HEK293T (cell line): Measurements from ENCODE around the gene FBP1.

Source experiments
- CTCF ChIA-PET: fragments of 350-600 bp; formaldehyde crosslinking; extraction: SDS; loops from one replicate; lab custom pipeline; 2021; ENCODE audit warnings: antibody characterized with exemption, inconsistent platforms; lab: Yijun Ruan, JAX
- POLR2A ChIA-PET: fragments of 350-600 bp; formaldehyde crosslinking; extraction: SDS; loops from one replicate; lab custom pipeline; 2020; ENCODE audit warnings: antibody characterized with exemption, inconsistent platforms; lab: Yijun Ruan, JAX
- DNase-seq: peaks from one replicate; pipeline ENCODE4 v3.0.0; 2012; ENCODE audit warnings: mixed read lengths; ENCODE audit errors: extremely low spot score
- ARNT ChIP-seq: fragments of 450-650 bp; IDR thresholded peaks from 2 replicates; pipeline ENCODE4 v1.6.1; 2017; ENCODE audit warnings: mild to moderate bottlenecking
- BHLHE40 ChIP-seq: fragments of 450-650 bp; IDR thresholded peaks from 2 replicates; pipeline ENCODE4 v1.6.1; 2016; ENCODE audit warnings: mild to moderate bottlenecking, moderate library complexity, borderline replicate concordance
- CTBP1 ChIP-seq: fragments of 450-650 bp; IDR thresholded peaks from 2 replicates; pipeline ENCODE4 v1.6.1; 2016; ENCODE audit warnings: borderline replicate concordance
- ELF4 ChIP-seq: fragments of 450-650 bp; IDR thresholded peaks from 2 replicates; pipeline ENCODE4 v1.6.1; 2017; ENCODE audit warnings: antibody characterized with exemption
- FOXA1 ChIP-seq: fragments of 450-650 bp; IDR thresholded peaks from 2 replicates; pipeline ENCODE4 v1.6.1; 2016; ENCODE audit warnings: mild to moderate bottlenecking
- FOXK2 ChIP-seq: fragments of 450-650 bp; IDR thresholded peaks from 2 replicates; pipeline ENCODE4 v1.6.1; 2016; ENCODE audit warnings: mild to moderate bottlenecking
- FOXM1 ChIP-seq: fragments of 450-650 bp; IDR thresholded peaks from 2 replicates; pipeline ENCODE4 v1.6.1; 2017; ENCODE audit warnings: mild to moderate bottlenecking, borderline replicate concordance
- HDGF ChIP-seq: fragments of 450-650 bp; IDR thresholded peaks from 2 replicates; pipeline ENCODE4 v1.6.1; 2017; ENCODE audit warnings: antibody characterized with exemption, borderline replicate concordance
- L3MBTL2 ChIP-seq: fragments of 450-650 bp; conservative IDR thresholded peaks from 2 replicates; pipeline ENCODE4 v1.6.1; 2016; ENCODE audit warnings: mild to moderate bottlenecking
- LEF1 ChIP-seq: fragments of 450-650 bp; IDR thresholded peaks from 2 replicates; pipeline ENCODE4 v1.6.1; 2017; ENCODE audit warnings: mild to moderate bottlenecking, borderline replicate concordance
- NFRKB ChIP-seq: fragments of 450-650 bp; IDR thresholded peaks from 2 replicates; pipeline ENCODE4 v1.6.1; 2016; ENCODE audit warnings: mild to moderate bottlenecking, moderate library complexity
- PKNOX1 ChIP-seq: fragments of 450-650 bp; IDR thresholded peaks from 2 replicates; pipeline ENCODE4 v1.6.1; 2016
- SP1 ChIP-seq: fragments of 450-650 bp; IDR thresholded peaks from 2 replicates; pipeline ENCODE4 v1.6.1; 2017
- SUZ12 ChIP-seq: fragments of 450-650 bp; IDR thresholded peaks from 2 replicates; pipeline ENCODE4 v1.6.1; 2016; ENCODE audit warnings: mild to moderate bottlenecking
- TARDBP ChIP-seq: fragments of 450-650 bp; IDR thresholded peaks from 2 replicates; pipeline ENCODE4 v1.6.1; 2016
- ZNF384 ChIP-seq: fragments of 450-650 bp; IDR thresholded peaks from 2 replicates; pipeline ENCODE4 v1.6.1; 2016

Gene FBP1

DNA sequence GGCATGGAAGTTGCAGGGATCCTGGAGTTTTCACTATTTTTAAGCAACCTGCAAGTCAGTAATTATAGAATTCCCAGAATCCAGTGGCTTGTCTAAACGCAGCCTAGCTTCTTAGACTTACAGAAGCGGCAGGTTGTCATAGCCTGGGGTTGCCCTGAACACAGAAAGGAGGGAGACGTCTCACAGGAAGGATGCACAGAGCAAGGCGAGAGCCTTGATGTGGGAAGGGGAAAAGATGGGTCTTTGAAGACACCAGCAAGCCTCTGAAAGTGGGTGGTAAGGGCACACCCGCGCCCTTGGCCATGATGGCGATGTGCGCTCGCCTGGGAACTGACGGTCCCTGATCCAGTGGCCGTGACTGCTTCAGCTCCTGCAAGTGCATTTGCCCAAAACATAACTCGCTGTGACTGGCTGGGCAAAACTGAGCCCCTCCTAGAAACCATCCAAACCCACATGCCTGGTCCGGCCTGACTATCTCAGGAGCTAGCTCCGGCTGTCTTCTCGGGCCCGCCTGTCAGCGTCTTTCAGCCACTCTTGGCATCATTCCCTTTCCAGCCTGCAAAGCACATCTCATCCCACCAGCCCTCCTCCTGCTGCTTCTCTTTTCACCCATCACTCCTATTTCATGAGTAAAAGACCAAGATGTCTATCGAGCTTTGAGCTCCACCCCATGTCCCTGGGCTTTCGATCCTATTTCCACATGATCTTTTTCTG, 17.1 kb downstream of the FBP1 start:
- DNase-seq: no peak
- CTCF ChIA-PET: interaction anchor here (0.6 to 1.0 kb wide), 3 partner anchors 8 to 70 kb away, joined by 3 read pairs; no protein-coding TSS in a partner anchor
- TF ChIP-seq FOXM1 (no peak), FOXA1 (no peak), ARNT (no peak), ELF4 (no peak), FOXK2 (no peak), PKNOX1 (no peak), SUZ12 (no peak), NFRKB (no peak), LEF1 (no peak), SP1 (no peak), HDGF (no peak), TARDBP (no peak), L3MBTL2 (no peak), ZNF384 (no peak)
- POLR2A ChIA-PET: no interaction called here

- CTCF ChIA-PET: no interaction called here
- DNase-seq: no peak
- POLR2A ChIA-PET: no interaction called here
- no peak for TF ChIP-seq FOXM1
- TF ChIP-seq PKNOX1: no peak
- TF ChIP-seq TARDBP: no peak
- no peak for TF ChIP-seq SP1
- no peak for TF ChIP-seq ARNT
- no peak for TF ChIP-seq HDGF
- TF ChIP-seq SUZ12: no peak
- no peak for TF ChIP-seq FOXK2
These were observed 20.3 kb downstream of the FBP1 start for GRCh38 chr9:94619026-94619425.

DNA sequence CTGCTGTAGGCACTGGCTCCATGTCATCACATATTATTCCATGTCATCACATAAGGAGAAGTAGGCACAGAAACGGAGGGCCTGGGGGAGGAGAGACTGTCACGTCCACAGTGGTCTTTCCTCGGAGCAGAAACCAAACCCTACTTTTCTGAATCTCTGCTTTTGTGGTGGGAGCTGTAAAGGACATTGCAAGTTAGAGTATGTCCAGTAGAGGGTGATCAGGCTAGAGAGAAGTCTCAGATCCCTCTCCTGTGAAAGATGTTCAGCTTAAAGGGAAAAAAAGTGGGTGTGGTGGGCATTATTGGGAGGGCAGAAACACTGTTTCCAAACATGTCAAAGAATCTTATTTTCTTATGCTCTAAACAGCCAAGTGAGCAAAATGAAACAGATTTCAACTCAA, 26.3 kb downstream of the FBP1 start:
- ChIA-PET CTCF (no interaction called here), POLR2A (no interaction called here)
- DNase-seq: no peak
- no peak for TF ChIP-seq FOXK2
- no peak for TF ChIP-seq L3MBTL2
- no peak for TF ChIP-seq SUZ12
- TF ChIP-seq TARDBP: no peak
- TF ChIP-seq ELF4: no peak
- TF ChIP-seq LEF1: no peak
- no peak for TF ChIP-seq FOXM1
- TF ChIP-seq FOXA1: no peak
- no peak for TF ChIP-seq CTBP1
- no peak for TF ChIP-seq ZNF384
- no peak for TF ChIP-seq NFRKB
- TF ChIP-seq SP1: no peak
- TF ChIP-seq BHLHE40: no peak
- no peak for TF ChIP-seq ARNT
- no peak for TF ChIP-seq PKNOX1
- no peak for TF ChIP-seq HDGF

GRCh38 chr9:94612071-94612470, 27.2 kb downstream of the FBP1 start:
- DNase-seq: no peak
- CTCF ChIA-PET: no interaction called here
- POLR2A ChIA-PET: no interaction called here
- no peak for TF ChIP-seq L3MBTL2
- TF ChIP-seq BHLHE40: no peak
- TF ChIP-seq PKNOX1: no peak
- no peak for TF ChIP-seq LEF1
- no peak for TF ChIP-seq HDGF
- no peak for TF ChIP-seq SUZ12
- TF ChIP-seq FOXA1: no peak
- no peak for TF ChIP-seq ZNF384
- no peak for TF ChIP-seq TARDBP
- TF ChIP-seq ELF4: no peak
- no peak for TF ChIP-seq CTBP1
- no peak for TF ChIP-seq FOXM1
- no peak for TF ChIP-seq ARNT
- TF ChIP-seq FOXK2: no peak
- TF ChIP-seq SP1: no peak

DNA sequence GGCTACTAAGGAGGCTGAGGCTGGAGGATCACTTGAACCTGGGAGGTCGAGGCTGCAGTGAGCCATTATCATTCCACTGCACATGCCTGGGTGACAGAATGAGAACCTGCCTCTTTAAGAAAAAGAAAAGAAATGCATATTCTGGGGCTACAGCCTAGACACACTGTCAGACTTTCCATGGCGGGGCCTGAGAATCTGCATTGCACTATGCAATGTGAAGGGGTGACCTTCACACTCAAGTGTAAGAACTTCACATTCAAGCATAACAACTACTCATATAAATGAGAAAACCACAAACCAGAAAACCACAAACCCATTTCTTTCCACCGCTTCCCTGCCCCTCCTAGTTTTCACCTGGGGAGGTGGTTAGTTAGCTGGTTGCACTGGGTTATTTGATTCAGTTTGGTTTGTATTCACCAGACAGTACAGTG, 27.7 kb downstream of the FBP1 start:
- DNase-seq: no peak
- CTCF ChIA-PET: no interaction called here
- TF ChIP-seq CTBP1 (no peak), SP1 (no peak), FOXA1 (no peak), BHLHE40 (no peak), L3MBTL2 (no peak)
- POLR2A ChIA-PET: no interaction called here

GRCh38 chr9:94610181-94610606, 29.1 kb downstream of the FBP1 start:
- no peak for TF ChIP-seq LEF1
- no peak for TF ChIP-seq HDGF
- no peak for TF ChIP-seq NFRKB
- no peak for TF ChIP-seq PKNOX1
- TF ChIP-seq FOXK2: no peak
- no peak for TF ChIP-seq L3MBTL2
- TF ChIP-seq ARNT: no peak
- TF ChIP-seq SP1: no peak
- CTCF ChIA-PET: no interaction called here
- no peak for DNase-seq
- POLR2A ChIA-PET: no interaction called here
